MG63 (cell line): Measurements from ENCODE around the gene LBH. TPM values are rescaled to one million over a fixed set of nuclear protein-coding genes. Genes with fewer than 3 reads are reported as not detected.

ENCODE experiments used
- DNase-seq: peaks from one replicate; pipeline ENCODE4 v3.0.0-alpha.2; 2020
- H3K27me3 ChIP-seq: fragments of 250-450 bp; sonication (Bioruptor Pico); 2 replicates; pipeline ENCODE4 v1.5.1; 2020; ENCODE audit warnings: mild to moderate bottlenecking, moderate library complexity
- H3K36me3 ChIP-seq: fragments of 250-450 bp; sonication (Bioruptor Pico); 2 replicates; pipeline ENCODE4 v1.5.1; 2020; ENCODE audit warnings: mild to moderate bottlenecking, moderate library complexity
- H3K4me3 ChIP-seq: fragments of 250-450 bp; sonication (Bioruptor Pico); 2 replicates; pipeline ENCODE4 v1.5.1; 2020; ENCODE audit warnings: mild to moderate bottlenecking, moderate library complexity
- H3K9me3 ChIP-seq: fragments of 250-450 bp; sonication (Bioruptor Pico); 2 replicates; pipeline ENCODE4 v1.5.1; 2020; ENCODE audit warnings: mild to moderate bottlenecking, moderate library complexity
- total RNA-seq: library from RNA; depleted of rRNA; stranded (reverse); fragments of >200 nt; shearing (Covaris generic); gene quantifications from 2 replicates; pipeline ENCODE4 v1.2.3, GENCODE V29; 2014; ENCODE audit warnings: low replicate concordance; rRNA removed

Gene LBH
- 21.5 and 60.0 TPM in 2 replicates for total RNA-seq

GRCh38 chr2:30231212-30231995 lies at the start of gene LBH:
Gene LBH (plus strand): TSS chr2:30231534. CDS start chr2:30231739, 205 bp downstream.
- Histone ChIP-seq H3K36me3 (peaks cover 21% of the 10 kb centered on the region), H3K9me3 (no peaks in the 10 kb centered on the region), H3K4me3 (peak within 1 kb of the TSS; percentile 77), H3K27me3 (no peaks in the 10 kb centered on the region)
- DNase-seq, result peak; percentile 75

GRCh38 chr2:30184035-30184434 lies 47.3 kb upstream of the LBH start:
- Histone ChIP-seq H3K4me3 (no peak overlapping the region), H3K9me3 (no peaks in the 10 kb centered on the region), H3K27me3 (no peaks in the 10 kb centered on the region), H3K36me3 (no peaks in the 10 kb centered on the region)
- no peak for DNase-seq

GRCh38 chr2:30185178-30185577 lies 46.2 kb upstream of the LBH start:
- Histone ChIP-seq H3K9me3 (no peaks in the 10 kb centered on the region), H3K36me3 (no peaks in the 10 kb centered on the region), H3K4me3 (no peak overlapping the region), H3K27me3 (no peaks in the 10 kb centered on the region)
- DNase-seq, result no peak

GRCh38 chr2:30188292-30188691 lies 43.0 kb upstream of the LBH start:
- DNase-seq, result no peak

GRCh38 chr2:30190637-30191036 lies 40.7 kb upstream of the LBH start:
- H3K9me3 ChIP-seq, result no peaks in the 10 kb centered on the region
- DNase-seq, result no peak

More at GRCh38 chr2:30188292-30188691, 43.0 kb upstream of the LBH start:
- Histone ChIP-seq H3K27me3 (no peaks in the 10 kb centered on the region), H3K9me3 (no peaks in the 10 kb centered on the region), H3K4me3 (no peak overlapping the region), H3K36me3 (no peaks in the 10 kb centered on the region)

GRCh38 chr2:30191107-30191506 lies 40.2 kb upstream of the LBH start:
- no peaks in the 10 kb centered on the region for H3K27me3 ChIP-seq
- no peak for DNase-seq
- H3K36me3 ChIP-seq, result no peaks in the 10 kb centered on the region
- H3K9me3 ChIP-seq, result no peaks in the 10 kb centered on the region
- H3K4me3 ChIP-seq, result no peak overlapping the region

More at GRCh38 chr2:30190637-30191036, 40.7 kb upstream of the LBH start:
- Histone ChIP-seq H3K4me3 (no peak overlapping the region), H3K36me3 (no peaks in the 10 kb centered on the region), H3K27me3 (no peaks in the 10 kb centered on the region)

- DNase-seq, result no peak
- Histone ChIP-seq H3K27me3 (no peaks in the 10 kb centered on the region), H3K9me3 (no peaks in the 10 kb centered on the region), H3K4me3 (no peak overlapping the region), H3K36me3 (no peaks in the 10 kb centered on the region)
Observed at GRCh38 chr2:30191819-30192271, 39.5 kb upstream of the LBH start.

- Histone ChIP-seq H3K36me3 (no peaks in the 10 kb centered on the region), H3K9me3 (no peaks in the 10 kb centered on the region), H3K27me3 (no peaks in the 10 kb centered on the region), H3K4me3 (no peak overlapping the region)
- no peak for DNase-seq
Observed at GRCh38 chr2:30192314-30192713, 39.0 kb upstream of the LBH start.

GRCh38 chr2:30193104-30193681 lies 38.1 kb upstream of the LBH start:
- H3K4me3 ChIP-seq, result no peak overlapping the region
- DNase-seq, result no peak
- no peaks in the 10 kb centered on the region for H3K9me3 ChIP-seq

GRCh38 chr2:30194421-30194820 lies 36.9 kb upstream of the LBH start:
- no peaks in the 10 kb centered on the region for H3K9me3 ChIP-seq
- no peaks in the 10 kb centered on the region for H3K27me3 ChIP-seq
- DNase-seq, result no peak
- no peak overlapping the region for H3K4me3 ChIP-seq
- no peaks in the 10 kb centered on the region for H3K36me3 ChIP-seq

More at GRCh38 chr2:30193104-30193681, 38.1 kb upstream of the LBH start:
- Histone ChIP-seq H3K27me3 (no peaks in the 10 kb centered on the region), H3K36me3 (no peaks in the 10 kb centered on the region)

GRCh38 chr2:30195016-30195415 lies 36.3 kb upstream of the LBH start:
- H3K36me3 ChIP-seq, result no peaks in the 10 kb centered on the region
- no peaks in the 10 kb centered on the region for H3K9me3 ChIP-seq
- H3K27me3 ChIP-seq, result no peaks in the 10 kb centered on the region
- H3K4me3 ChIP-seq, result no peak overlapping the region
- no peak for DNase-seq

- H3K4me3 ChIP-seq, result no peak overlapping the region
- no peaks in the 10 kb centered on the region for H3K9me3 ChIP-seq
- no peaks in the 10 kb centered on the region for H3K27me3 ChIP-seq
- H3K36me3 ChIP-seq, result no peaks in the 10 kb centered on the region
- no peak for DNase-seq
Observed at GRCh38 chr2:30197570-30198192, 33.7 kb upstream of the LBH start.

- DNase-seq, result no peak
- Histone ChIP-seq H3K27me3 (no peaks in the 10 kb centered on the region), H3K36me3 (no peaks in the 10 kb centered on the region), H3K9me3 (no peaks in the 10 kb centered on the region), H3K4me3 (no peak overlapping the region)
Observed at GRCh38 chr2:30201990-30202389, 29.3 kb upstream of the LBH start.

- Histone ChIP-seq H3K9me3 (no peaks in the 10 kb centered on the region), H3K27me3 (no peaks in the 10 kb centered on the region), H3K4me3 (no peak overlapping the region), H3K36me3 (no peaks in the 10 kb centered on the region)
- no peak for DNase-seq
Observed at GRCh38 chr2:30203156-30203555, 28.2 kb upstream of the LBH start.

- Histone ChIP-seq H3K4me3 (no peak overlapping the region), H3K27me3 (no peaks in the 10 kb centered on the region), H3K9me3 (no peaks in the 10 kb centered on the region), H3K36me3 (no peaks in the 10 kb centered on the region)
- DNase-seq, result no peak
Observed at GRCh38 chr2:30204281-30204680, 27.1 kb upstream of the LBH start.

GRCh38 chr2:30205456-30205855 lies 25.9 kb upstream of the LBH start:
- no peaks in the 10 kb centered on the region for H3K27me3 ChIP-seq
- H3K9me3 ChIP-seq, result no peaks in the 10 kb centered on the region
- DNase-seq, result no peak
- no peak overlapping the region for H3K4me3 ChIP-seq
- H3K36me3 ChIP-seq, result no peaks in the 10 kb centered on the region
